Stomach (tissue), 9 donors: ENCODE results near the gene MRPL18. TPM values are rescaled to one million over a fixed set of nuclear protein-coding genes. Genes with fewer than 3 reads are reported as not detected.
"Not testable (repeated sequence)": the region's sequence is repeated elsewhere in the genome, so short reads cannot be mapped to it uniquely, and the experiment has no call there.

Source experiments
- DNase-seq, 2 donors: peaks; one replicate each; pipeline versions ENCODE4 v3.0.0 to v3.0.0-alpha.2; 2013 to 2019
- H3K27ac ChIP-seq, 5 donors: fragments of 200-600 bp in 4 of 5; sonication (generic) in 4 of 5; one replicate each; pipeline ENCODE4 v1.5.1; 2013 to 2019; ENCODE audit warnings: mild to moderate bottlenecking in 1 of 5, moderate library complexity in 1 of 5
- H3K27me3 ChIP-seq, 3 donors: fragments of 200-600 bp; sonication (generic); one replicate each; pipeline ENCODE4 v1.5.1; 2017 to 2019; ENCODE audit warnings: mixed run types in 1 of 3
- H3K36me3 ChIP-seq, 4 donors: fragments of 200-600 bp; sonication (generic); 1 replicate in 3 of 4; 2 replicates in 1 of 4; pipeline ENCODE4 v1.5.1; 2016 to 2019
- H3K4me1 ChIP-seq, 4 donors: fragments of 200-600 bp; sonication (generic); one replicate each; pipeline ENCODE4 v1.5.1; 2016 to 2019
- H3K4me3 ChIP-seq, 4 donors: fragments of 200-600 bp; sonication (generic) in 3 of 4; one replicate each; pipeline ENCODE4 v1.5.1; 2016 to 2019; ENCODE audit warnings: mild to moderate bottlenecking in 1 of 4
- H3K9me3 ChIP-seq, 4 donors: fragments of 200-600 bp; sonication (generic); one replicate each; pipeline ENCODE4 v1.5.1; 2016 to 2019
- CTCF ChIP-seq, 7 experiments: fragments of 450-650 bp in 4 of 7; fragments of 200-600 bp in 3 of 7; sonication (generic) in 3 of 7; IDR thresholded peaks; one replicate each; pipeline ENCODE4 v1.5.1; 2016 to 2019; ENCODE audit warnings: antibody characterized with exemption in 7 of 7, control low read depth in 2 of 7, mild to moderate bottlenecking in 1 of 7
- EP300 ChIP-seq: sonication (generic); formaldehyde crosslinking; IDR thresholded peaks from one replicate; pipeline ENCODE4 v1.6.1; 2017; ENCODE audit warnings: antibody characterized with exemption
- POLR2A ChIP-seq, 4 donors: fragments of 450-650 bp; IDR thresholded peaks; one replicate each; pipeline ENCODE4 v1.6.1; 2016; ENCODE audit warnings: antibody characterized with exemption in 4 of 4, control low read depth in 2 of 4, mild to moderate bottlenecking in 1 of 4, moderate library complexity in 1 of 4
- POLR2AphosphoS5 ChIP-seq, 3 donors: sonication (generic); formaldehyde crosslinking; IDR thresholded peaks; one replicate each; pipeline ENCODE4 v1.6.1; 2016; ENCODE audit warnings: antibody characterized with exemption in 3 of 3
- WGBS, 5 donors: extraction: QIAGEN DNeasy Blood & Tissue Kit in 3 of 5; methylation state at CpG; one replicate each; pipeline versions ENCODE4 v1.1.5 to v1.1.7; 2013 to 2018; 5-methylcytosine and 5-hydroxymethylcytosine counted together
- intact Hi-C: fragments of 100-400 bp; cut with DNase I; formaldehyde crosslinking; loops from one replicate; pipeline ENCODE4 v1.15.1; 2023; ENCODE audit warnings: low total_unique reads
- polyA plus RNA-seq, 3 donors: library from polyadenylated mRNA; stranded (reverse); fragments of 200-250 nt; gene quantifications; one replicate each; pipeline ENCODE4 v1.2.3, GENCODE V29; 2013
- total RNA-seq, 5 donors: library from RNA; depleted of rRNA; stranded (reverse); fragments of >200 nt; gene quantifications; one replicate each; pipeline versions ENCODE4 v1.1.0 to v1.2.3, GENCODE V29; 2014 to 2016
- donor health status: healthy with polysubstance abuse.
- donor health status: Bipolar disorder and iron deficiency.
- donor health status: healthy.

Gene MRPL18
- total and polyA plus RNA-seq, 8 donors, result 3.6 to 105 (median 67.3) TPM

DNA sequence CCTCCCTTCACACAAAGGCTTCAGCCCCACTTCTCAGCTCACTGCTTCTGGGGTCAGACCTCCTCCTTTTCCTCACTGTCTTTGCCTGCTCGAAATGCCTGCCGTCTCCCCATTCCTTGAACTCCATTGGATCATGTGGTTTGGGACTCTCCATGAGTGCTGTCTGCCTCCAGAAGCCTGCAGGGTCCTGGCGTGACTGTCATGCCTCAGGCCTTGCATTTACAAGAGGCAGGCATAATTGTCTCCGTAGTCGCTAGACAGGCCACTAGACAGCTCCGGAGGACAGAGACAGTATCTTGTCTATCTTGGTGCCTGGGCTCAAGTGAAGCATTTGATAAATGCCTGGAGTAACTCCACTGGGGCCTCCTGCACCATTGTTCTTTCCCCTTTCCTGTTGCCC is 25.1 kb downstream of the MRPL18 start:
- no peaks in the 10 kb centered on the region for H3K9me3 ChIP-seq
- H3K4me3 ChIP-seq, result no peak overlapping the region
- no peak for DNase-seq
- H3K4me1 ChIP-seq, result peaks cover 0 to 13% (median 6%) of the 10 kb centered on the region in 4 donors
- 75 to 90% (median 86%) methylated on average over 6 of the region's 6 CpGs for WGBS, 5 donors
- no peaks in the 10 kb centered on the region for H3K36me3 ChIP-seq
- no peaks in the 10 kb centered on the region for H3K27me3 ChIP-seq
- no peak overlapping the region for H3K27ac ChIP-seq
- no peak for TF ChIP-seq POLR2A (IDR thresholded peaks at IDR 0.05)
- intact Hi-C loops, result no loop called here

DNA sequence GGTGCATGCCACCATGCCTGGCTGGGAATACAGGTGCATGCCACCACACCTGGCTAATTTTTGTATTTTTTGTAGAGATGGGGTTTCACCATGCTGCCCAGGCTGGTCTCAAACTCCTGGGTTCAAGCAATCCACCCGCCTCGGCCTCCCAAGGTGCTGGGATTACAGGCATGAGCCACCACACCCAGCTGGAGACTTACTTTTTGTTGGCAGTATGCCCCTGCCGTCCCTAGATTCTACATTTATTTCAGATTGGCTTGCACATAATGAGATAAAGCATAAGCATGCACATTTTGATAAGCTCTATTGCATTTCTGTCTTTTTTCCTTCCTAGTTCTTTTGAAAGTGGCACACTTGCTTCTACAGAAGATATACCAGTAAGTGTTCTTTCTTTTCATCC is 26.5 kb downstream of the MRPL18 start:
- H3K4me3 ChIP-seq, H3K9me3 ChIP-seq, intact Hi-C loops, H3K27me3 ChIP-seq, H3K27ac ChIP-seq, H3K36me3 ChIP-seq: not testable (repeated sequence)
- peak in 1 of 3 donors; percentile 34 for TF ChIP-seq POLR2AphosphoS5 (IDR thresholded peaks at IDR 0.05)
- WGBS, 5 donors, result 18 to 56% (median 42%) methylated on average over 3 of the region's 3 CpGs
- peak in 1 of 2 donors; percentile 52 for DNase-seq
- H3K4me1 ChIP-seq, result peaks cover 0 to 13% (median 6%) of the 10 kb centered on the region in 4 donors

DNA sequence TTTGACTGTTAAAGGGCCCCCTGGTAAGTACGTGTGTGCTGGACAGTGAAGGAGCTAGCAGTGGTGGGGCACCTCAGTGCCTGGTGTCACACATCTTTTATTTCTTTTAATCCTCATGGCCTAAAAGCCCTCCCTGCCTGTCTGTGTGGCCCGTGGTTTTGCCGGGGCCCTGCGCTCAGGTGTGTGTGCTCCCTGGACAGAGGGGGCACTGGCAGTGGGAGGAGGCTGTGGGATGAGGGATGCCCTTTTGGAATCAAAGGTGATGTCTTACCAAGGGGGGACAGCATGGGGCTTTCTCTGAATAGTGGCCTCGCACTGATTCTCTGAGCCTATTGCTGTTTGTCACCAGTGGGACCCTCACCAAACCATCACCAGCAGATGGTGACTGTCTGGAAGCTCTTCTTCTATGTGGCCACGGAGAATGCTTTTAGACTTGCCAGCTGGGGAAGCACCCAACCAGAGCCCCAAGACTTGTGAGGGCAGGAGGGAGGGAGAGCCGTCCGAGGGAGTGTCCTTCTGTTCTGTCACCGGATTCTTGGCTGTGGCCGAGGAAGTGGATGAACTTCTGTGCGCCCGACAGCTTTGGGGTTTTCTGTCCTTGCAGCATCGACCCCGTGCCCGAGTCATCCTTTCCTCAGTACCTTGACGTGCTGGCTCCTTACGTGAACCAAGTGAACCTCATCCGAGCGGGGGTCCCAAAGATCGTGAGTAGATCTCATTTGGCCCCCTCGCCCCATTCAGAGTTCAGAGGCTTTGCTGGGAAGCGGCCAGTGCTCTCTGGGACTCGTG is 27.9 kb downstream of the MRPL18 start:
- TF ChIP-seq POLR2A (IDR thresholded peaks at IDR 0.05) (no peak), POLR2AphosphoS5 (IDR thresholded peaks at IDR 0.05) (no peak), CTCF (IDR thresholded peaks at IDR 0.05) (no peak), EP300 (no peak)
- 92 to 96% (median 95%) methylated on average over 23 of the region's 23 CpGs for WGBS, 5 donors
- Histone ChIP-seq H3K9me3 (no peaks in the 10 kb centered on the region), H3K27me3 (no peaks in the 10 kb centered on the region), H3K4me1 (peaks cover 0 to 13% (median 6%) of the 10 kb centered on the region in 4 donors), H3K4me3 (no peak overlapping the region), H3K27ac (no peak overlapping the region), H3K36me3 (no peaks in the 10 kb centered on the region)
- no peak for DNase-seq
- intact Hi-C loops, result no loop called here

- WGBS, 5 donors, result 88 to 95% (median 91%) methylated on average over 14 to 16 of the region's 16 CpGs
- Histone ChIP-seq H3K4me3 (no peak overlapping the region), H3K27ac (no peak overlapping the region), H3K27me3 (no peaks in the 10 kb centered on the region), H3K36me3 (no peaks in the 10 kb centered on the region), H3K4me1 (peaks cover 0 to 13% (median 6%) of the 10 kb centered on the region in 4 donors), H3K9me3 (no peaks in the 10 kb centered on the region)
- DNase-seq, result no peak
- intact Hi-C loops, result no loop called here
- no peak for TF ChIP-seq EP300
- no peak for TF ChIP-seq CTCF (IDR thresholded peaks at IDR 0.05)
- no peak for TF ChIP-seq POLR2AphosphoS5 (IDR thresholded peaks at IDR 0.05)
- no peak for TF ChIP-seq POLR2A (IDR thresholded peaks at IDR 0.05)
These were observed 28.8 kb downstream of the MRPL18 start for GRCh38 chr6:159819098-159819497.

- 65 to 73% (median 69%) methylated on average over 27 to 28 of the region's 28 CpGs for WGBS, 5 donors
- intact Hi-C loops, result no loop called here
- Histone ChIP-seq H3K4me3 (no peak overlapping the region), H3K36me3 (no peaks in the 10 kb centered on the region), H3K9me3 (no peaks in the 10 kb centered on the region), H3K27me3 (no peaks in the 10 kb centered on the region), H3K4me1 (peaks cover 0 to 13% (median 6%) of the 10 kb centered on the region in 4 donors), H3K27ac (no peak overlapping the region)
- TF ChIP-seq POLR2AphosphoS5 (IDR thresholded peaks at IDR 0.05) (no peak), POLR2A (IDR thresholded peaks at IDR 0.05) (no peak), CTCF (IDR thresholded peaks at IDR 0.05) (no peak), EP300 (no peak)
- peak in 1 of 2 donors; percentile 30 for DNase-seq
These were observed 29.8 kb downstream of the MRPL18 start for GRCh38 chr6:159819932-159820640.
